ENCODE data around the gene NDUFV2.

- no peak for TF ChIP-seq CTCF (IDR thresholded peaks at IDR 0.05)
- no peak for TF ChIP-seq POLR2A (IDR thresholded peaks at IDR 0.05)
Observed at GRCh38 chr18:9135912-9136314, 33.4 kb downstream of the NDUFV2 start.

Measured in Peyer's patch (tissue), 4 donors.